H9 (cell line): ENCODE measurements around the gene NOS3. TPM values are rescaled to one million over a fixed set of nuclear protein-coding genes. Genes with fewer than 3 reads are reported as not detected.

Source experiments
- DNase-seq: peaks from one replicate; pipeline ENCODE4 v3.0.0-alpha.2; 2017
- H2AFZ ChIP-seq: one replicate; pipeline ENCODE4 v1.6.1; 2013; ENCODE audit warnings: mild to moderate bottlenecking, low read length, control low read depth, moderate library complexity
- H2AK5ac ChIP-seq: 2 replicates; pipeline ENCODE4 v1.6.1; 2013; ENCODE audit warnings: low read length, control low read depth, mixed read lengths; ENCODE audit not compliant: insufficient read length
- H2BK120ac ChIP-seq: one replicate; pipeline ENCODE4 v1.6.1; 2013; ENCODE audit warnings: low read depth, mild to moderate bottlenecking, low read length, control low read depth, inconsistent platforms; ENCODE audit not compliant: poor library complexity, severe bottlenecking
- H2BK12ac ChIP-seq: 2 replicates; pipeline ENCODE4 v1.6.1; 2013; ENCODE audit warnings: low read length, control low read depth, mixed read lengths, low read depth; ENCODE audit not compliant: insufficient read length
- H2BK15ac ChIP-seq: 2 replicates; pipeline ENCODE4 v1.6.1; 2013; ENCODE audit warnings: low read depth, low read length, control low read depth
- H2BK20ac ChIP-seq: one replicate; pipeline ENCODE4 v1.6.1; 2013; ENCODE audit warnings: low read depth, mild to moderate bottlenecking, low read length, control low read depth, inconsistent platforms; ENCODE audit not compliant: poor library complexity, severe bottlenecking
- H2BK5ac ChIP-seq: 2 replicates; pipeline ENCODE4 v1.6.1; 2013; ENCODE audit warnings: low read length, control low read depth, mixed read lengths; ENCODE audit not compliant: insufficient read length
- H3K14ac ChIP-seq: 2 replicates; pipeline ENCODE4 v1.6.1; 2013; ENCODE audit warnings: low read length, control low read depth; ENCODE audit not compliant: insufficient read depth
- H3K18ac ChIP-seq: 2 replicates; pipeline ENCODE4 v1.6.1; 2013; ENCODE audit warnings: low read depth, mild to moderate bottlenecking, mixed read lengths, low read length, control low read depth; ENCODE audit not compliant: insufficient read length
- H3K23ac ChIP-seq: 2 replicates; pipeline ENCODE4 v1.6.1; 2013; ENCODE audit warnings: low read length, control low read depth, mixed read lengths, low read depth; ENCODE audit not compliant: insufficient read length
- H3K23me2 ChIP-seq: 2 replicates; pipeline ENCODE4 v1.6.1; 2013; ENCODE audit warnings: low read depth, mild to moderate bottlenecking, mixed read lengths, low read length, control low read depth; ENCODE audit not compliant: insufficient read length, poor library complexity, severe bottlenecking
- H3K27ac ChIP-seq: 2 replicates; pipeline ENCODE4 v1.5.1; 2013; ENCODE audit warnings: low read length, control low read depth, mixed read lengths, low read depth; ENCODE audit not compliant: insufficient read length
- H3K27me3 ChIP-seq: 2 replicates; pipeline ENCODE4 v1.6.1; 2013; ENCODE audit warnings: low read length, control low read depth, inconsistent platforms; ENCODE audit not compliant: insufficient read depth
- H3K4ac ChIP-seq: 2 replicates; pipeline ENCODE4 v1.6.1; 2013; ENCODE audit warnings: low read depth, mild to moderate bottlenecking, control low read depth, inconsistent platforms, low read length, moderate library complexity
- H3K4me1 ChIP-seq: 2 replicates; pipeline ENCODE4 v1.6.1; 2013; ENCODE audit warnings: low read length, control low read depth, inconsistent platforms; ENCODE audit not compliant: insufficient read depth
- H3K4me2 ChIP-seq: 2 replicates; pipeline ENCODE4 v1.6.1; 2013; ENCODE audit warnings: low read length, control low read depth, mixed read lengths; ENCODE audit not compliant: insufficient read length, insufficient read depth
- H3K56ac ChIP-seq: 2 replicates; pipeline ENCODE4 v1.6.1; 2013; ENCODE audit warnings: low read depth, mild to moderate bottlenecking, mixed read lengths, low read length, control low read depth; ENCODE audit not compliant: insufficient read length
- H3K79me1 ChIP-seq: 2 replicates; pipeline ENCODE4 v1.6.1; 2013; ENCODE audit warnings: low read depth, mild to moderate bottlenecking, moderate library complexity, low read length, control low read depth, inconsistent platforms; ENCODE audit not compliant: insufficient read depth, poor library complexity, severe bottlenecking
- H3K79me2 ChIP-seq: 2 replicates; pipeline ENCODE4 v1.6.1; 2013; ENCODE audit warnings: low read length, control low read depth, inconsistent platforms; ENCODE audit not compliant: insufficient read depth
- H3K9ac ChIP-seq: 2 replicates; pipeline ENCODE4 v1.6.1; 2013; ENCODE audit warnings: low read length, control low read depth, mixed read lengths; ENCODE audit not compliant: insufficient read length; ENCODE audit errors: extremely low read depth
- H3K9me3 ChIP-seq: one replicate; pipeline ENCODE4 v1.6.1; 2013; ENCODE audit warnings: low read depth, low read length, inconsistent platforms; ENCODE audit not compliant: control insufficient read depth
- H3T11ph ChIP-seq: one replicate; pipeline ENCODE4 v1.6.1; 2013; ENCODE audit warnings: mild to moderate bottlenecking, low read length, control low read depth, inconsistent platforms
- H4K20me1 ChIP-seq: one replicate; pipeline ENCODE4 v1.6.1; 2013; ENCODE audit not compliant: control insufficient read depth, insufficient read length, insufficient read depth
- H4K5ac ChIP-seq: 2 replicates; pipeline ENCODE4 v1.6.1; 2013; ENCODE audit warnings: low read depth, mild to moderate bottlenecking, mixed read lengths, low read length, control low read depth; ENCODE audit not compliant: insufficient read length
- H4K8ac ChIP-seq: replicated peaks from 2 replicates; pipeline ENCODE4 v1.6.1; 2013; ENCODE audit warnings: low read length, control low read depth, mixed read lengths, low read depth; ENCODE audit not compliant: insufficient read length
- H4K91ac ChIP-seq: 2 replicates; pipeline ENCODE4 v1.6.1; 2013; ENCODE audit warnings: low read depth, mild to moderate bottlenecking, moderate library complexity, mixed read lengths, low read length, control low read depth; ENCODE audit not compliant: insufficient read length
- H3K27ac Mint-ChIP-seq, 3 experiments: 2 replicates in 2 of 3; 3 replicates in 1 of 3; pipeline ENCODE4 v1.8.0; 2020 to 2021; ENCODE audit warnings: mixed read lengths in 3 of 3, mild to moderate bottlenecking in 1 of 3, moderate library complexity in 1 of 3
- H3K27me3 Mint-ChIP-seq: 2 replicates; pipeline ENCODE4 v1.8.0; 2021; ENCODE audit warnings: low read depth, mild to moderate bottlenecking, moderate library complexity, mixed read lengths
- H3K36me3 Mint-ChIP-seq, 3 experiments: 2 replicates in 2 of 3; 3 replicates in 1 of 3; pipeline ENCODE4 v1.8.0; 2020 to 2021; ENCODE audit warnings: low read depth in 3 of 3, mixed read lengths in 3 of 3; ENCODE audit not compliant: insufficient read depth in 1 of 3
- H3K4me1 Mint-ChIP-seq, 2 experiments: 2 replicates each; pipeline ENCODE4 v1.8.0; 2020; ENCODE audit warnings: mixed read lengths in 2 of 2
- H3K4me3 Mint-ChIP-seq, 2 experiments: 2 replicates in 1 of 2; 3 replicates in 1 of 2; pipeline ENCODE4 v1.8.0; 2020 to 2021; ENCODE audit warnings: mild to moderate bottlenecking in 2 of 2, mixed read lengths in 2 of 2, moderate library complexity in 1 of 2
- H3K9me3 Mint-ChIP-seq, 2 experiments: 2 replicates in 1 of 2; 3 replicates in 1 of 2; pipeline ENCODE4 v1.8.0; 2020; ENCODE audit warnings: mild to moderate bottlenecking in 2 of 2, mixed read lengths in 2 of 2, moderate library complexity in 1 of 2
- WGBS: extraction: QIAGEN DNeasy Blood & Tissue Kit; methylation state at CpG from one replicate; pipeline ENCODE4 v1.1.7; 2013; ENCODE audit warnings: missing lambda C conversion rate, low lambda C conversion rate, mixed read lengths; ENCODE audit not compliant: insufficient read length; ENCODE audit errors: extremely low coverage; 5-methylcytosine and 5-hydroxymethylcytosine counted together
- total RNA-seq: library from RNA; stranded (reverse); gene quantifications from 2 replicates; pipeline ENCODE4 v1.2.1, GENCODE V29; 2021
- TF ChIP-seq, protein P1 (sequence below): fragments of 200-600 bp; sonication (generic); conservative IDR thresholded peaks from 3 replicates; pipeline ENCODE4 v1.8.0; 2021; ENCODE audit warnings: antibody characterized with exemption, mild to moderate bottlenecking

NOS3 gene
- total RNA-seq, 1 experiment from 2014 or later: 4.5 TPM

DNA sequence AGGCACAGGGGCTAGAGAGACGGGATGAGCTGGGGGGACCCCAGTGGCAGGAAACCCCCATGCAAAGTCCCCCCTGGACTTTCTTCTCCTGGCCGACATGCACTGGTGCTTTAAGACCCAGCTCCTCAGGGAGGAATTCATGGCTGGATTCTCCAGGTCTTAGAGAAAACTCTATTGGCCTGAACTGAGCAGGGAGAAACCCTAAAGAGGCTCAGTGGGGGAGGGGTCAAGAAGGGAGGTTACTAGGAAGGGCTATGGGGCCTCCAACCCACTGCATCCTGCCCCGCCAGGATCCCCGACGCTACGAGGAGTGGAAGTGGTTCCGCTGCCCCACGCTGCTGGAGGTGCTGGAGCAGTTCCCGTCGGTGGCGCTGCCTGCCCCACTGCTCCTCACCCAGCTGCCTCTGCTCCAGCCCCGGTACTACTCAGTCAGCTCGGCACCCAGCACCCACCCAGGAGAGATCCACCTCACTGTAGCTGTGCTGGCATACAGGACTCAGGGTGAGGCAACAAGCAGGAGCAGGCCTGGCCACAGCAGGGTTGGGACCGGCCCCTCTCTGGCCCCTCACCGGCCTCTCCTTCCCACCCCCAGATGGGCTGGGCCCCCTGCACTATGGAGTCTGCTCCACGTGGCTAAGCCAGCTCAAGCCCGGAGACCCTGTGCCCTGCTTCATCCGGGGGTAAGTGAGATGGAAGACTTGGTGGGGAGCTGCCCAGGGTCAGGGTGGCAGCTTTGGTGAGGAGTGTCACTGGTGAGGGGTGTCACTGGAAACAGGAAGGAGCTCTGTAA, 19.7 kb downstream of the NOS3 start:
- Histone ChIP-seq H3K9me3 (no peaks in the 10 kb centered on the region), H2BK120ac (no peak overlapping the region), H3K23me2 (peaks cover 4% of the 10 kb centered on the region), H3K56ac (no peak overlapping the region), H3T11ph (no peak overlapping the region), H4K5ac (no peak overlapping the region), H3K4me1 (peaks cover 4% of the 10 kb centered on the region; the same call in 1 of the 2 replicates), H4K8ac (no peak overlapping the region), H2BK15ac (no peak overlapping the region), H2BK12ac (no peak overlapping the region), H3K18ac (peak overlapping the region; percentile 77), H2AK5ac (no peak overlapping the region), H2AFZ (no peak overlapping the region), H3K79me2 (no peaks in the 10 kb centered on the region), H2BK5ac (no peak overlapping the region), H3K27ac (no peak overlapping the region), H4K91ac (no peak overlapping the region), H3K9ac (no peak overlapping the region), H2BK20ac (no peak overlapping the region), H3K27me3 (no peaks in the 10 kb centered on the region), H3K23ac (no peak overlapping the region), H4K20me1 (no peaks in the 10 kb centered on the region), H3K4me2 (peak overlapping the region; percentile 9), H3K79me1 (no peaks in the 10 kb centered on the region), H3K4ac (no peak overlapping the region), H3K14ac (peak overlapping the region; percentile 74)
- no peaks in the 10 kb centered on the region for H3K9me3 Mint-ChIP-seq
- H3K27me3 Mint-ChIP-seq: peaks cover 33% of the 10 kb centered on the region
- H3K27ac Mint-ChIP-seq: peak overlapping the region in 1 of 3 experiments; percentile 92; a peak in 2 of 7 replicates
- peak; percentile 49 for DNase-seq
- TF ChIP-seq, protein P1, sequence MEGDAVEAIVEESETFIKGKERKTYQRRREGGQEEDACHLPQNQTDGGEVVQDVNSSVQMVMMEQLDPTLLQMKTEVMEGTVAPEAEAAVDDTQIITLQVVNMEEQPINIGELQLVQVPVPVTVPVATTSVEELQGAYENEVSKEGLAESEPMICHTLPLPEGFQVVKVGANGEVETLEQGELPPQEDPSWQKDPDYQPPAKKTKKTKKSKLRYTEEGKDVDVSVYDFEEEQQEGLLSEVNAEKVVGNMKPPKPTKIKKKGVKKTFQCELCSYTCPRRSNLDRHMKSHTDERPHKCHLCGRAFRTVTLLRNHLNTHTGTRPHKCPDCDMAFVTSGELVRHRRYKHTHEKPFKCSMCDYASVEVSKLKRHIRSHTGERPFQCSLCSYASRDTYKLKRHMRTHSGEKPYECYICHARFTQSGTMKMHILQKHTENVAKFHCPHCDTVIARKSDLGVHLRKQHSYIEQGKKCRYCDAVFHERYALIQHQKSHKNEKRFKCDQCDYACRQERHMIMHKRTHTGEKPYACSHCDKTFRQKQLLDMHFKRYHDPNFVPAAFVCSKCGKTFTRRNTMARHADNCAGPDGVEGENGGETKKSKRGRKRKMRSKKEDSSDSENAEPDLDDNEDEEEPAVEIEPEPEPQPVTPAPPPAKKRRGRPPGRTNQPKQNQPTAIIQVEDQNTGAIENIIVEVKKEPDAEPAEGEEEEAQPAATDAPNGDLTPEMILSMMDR: no peak
- no CpG with 5 or more reads among the region's 18 CpGs for WGBS
- peaks cover 21 to 49% of the 10 kb centered on the region in 2 experiments for H3K4me1 Mint-ChIP-seq
- peaks cover 1 to 6% (median 5%) of the 10 kb centered on the region in 3 experiments; a peak in 5 of 7 replicates for H3K36me3 Mint-ChIP-seq
- peak overlapping the region; percentile 49 to 70 for H3K4me3 Mint-ChIP-seq
